Fibroblast of skin of abdomen (primary cell): ENCODE data around the gene SIPA1L2.

Source experiments
- DNase-seq: peaks from one replicate; pipeline ENCODE4 v3.0.0-alpha.2; 2013

Gene SIPA1L2

DNA sequence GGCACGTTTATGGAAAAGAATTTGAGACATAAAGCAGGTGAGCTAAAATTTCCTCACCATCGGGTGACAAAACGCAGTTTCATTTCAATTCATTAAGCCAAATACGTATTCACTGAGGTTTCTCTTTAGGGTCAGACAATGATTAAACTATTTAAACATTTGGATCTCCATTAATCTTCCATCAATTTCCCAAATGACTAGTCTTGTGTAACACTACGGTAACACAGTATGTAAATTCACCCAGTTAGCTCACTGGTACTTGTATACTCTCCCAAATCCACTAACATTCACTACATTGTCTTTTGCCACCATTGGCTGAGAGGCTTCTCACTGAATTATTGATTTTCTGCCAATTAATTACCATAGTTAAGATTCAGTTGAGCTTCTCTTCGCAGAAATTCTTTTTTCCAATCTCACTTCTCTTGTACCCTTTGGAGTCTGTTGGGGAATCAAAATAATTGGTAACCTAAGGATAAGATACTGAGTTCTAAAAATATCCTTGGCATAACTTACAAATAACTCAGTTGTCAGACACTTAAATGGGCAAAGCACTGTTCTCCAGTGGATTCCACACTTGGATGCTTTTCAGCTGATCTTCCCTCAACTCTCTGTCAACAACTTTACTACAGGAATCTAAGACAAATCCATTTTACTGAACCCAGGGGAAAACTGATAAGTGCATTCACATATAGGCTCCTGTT, 40.7 kb downstream of the SIPA1L2 start:
- DNase-seq = no peak

DNA sequence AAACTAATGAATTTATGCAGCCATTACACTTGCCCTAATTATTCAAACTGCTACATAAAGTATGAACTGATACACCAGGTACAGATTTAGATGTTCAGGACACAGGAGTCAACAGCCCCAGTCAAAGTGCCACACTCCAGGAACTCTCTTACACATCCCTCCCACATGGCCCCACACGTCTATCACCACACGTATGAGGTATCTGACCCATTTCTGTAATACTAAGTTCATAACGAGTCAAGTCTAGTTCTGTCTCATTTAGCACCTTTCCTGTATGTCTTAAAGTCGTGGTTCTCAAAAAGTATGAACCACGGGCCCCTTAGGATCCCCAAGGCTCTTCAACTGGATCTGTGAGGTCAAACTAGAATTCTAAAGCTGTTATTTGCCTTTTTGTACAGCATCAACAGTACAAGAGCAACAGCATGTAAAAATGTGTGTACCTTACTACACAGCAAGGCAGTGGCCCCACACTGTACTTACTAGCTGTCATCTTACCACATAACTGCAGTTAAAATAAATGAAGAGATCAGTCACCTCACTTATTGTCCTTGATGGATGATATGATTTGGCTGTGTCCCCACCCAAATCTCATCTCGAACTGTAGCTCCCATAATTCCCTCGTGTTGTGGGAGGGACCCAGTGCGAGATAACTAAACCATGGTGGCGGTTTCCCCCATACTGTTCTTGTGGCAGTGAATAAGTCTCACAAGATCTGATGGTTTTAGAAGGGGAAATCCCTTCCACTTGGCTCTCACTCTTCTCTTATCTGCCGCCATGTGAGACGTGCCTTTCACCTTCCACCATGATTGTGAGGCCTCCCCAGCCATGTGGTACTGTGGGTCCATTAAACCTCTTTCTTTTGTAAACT, 42.6 kb downstream of the SIPA1L2 start:
- no peak for DNase-seq

DNA sequence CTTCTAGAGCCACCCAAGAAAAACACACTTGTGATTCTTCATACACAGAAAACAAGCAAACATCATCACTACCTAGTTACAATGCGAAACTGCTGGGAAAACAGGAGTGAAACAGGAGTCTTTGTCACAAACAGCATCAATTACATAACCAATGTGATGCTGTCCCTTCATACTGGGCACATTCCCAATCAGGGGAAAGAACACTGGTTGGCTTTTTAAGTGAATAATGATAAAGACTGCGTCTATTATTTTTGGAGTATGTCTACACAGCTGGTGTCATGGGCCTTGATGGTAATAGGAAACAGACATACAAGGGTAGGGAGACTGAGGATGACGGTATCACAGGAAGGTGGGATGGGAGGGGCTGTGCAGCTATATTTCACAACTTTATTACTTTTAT, 43.3 kb downstream of the SIPA1L2 start:
- no peak for DNase-seq

DNA sequence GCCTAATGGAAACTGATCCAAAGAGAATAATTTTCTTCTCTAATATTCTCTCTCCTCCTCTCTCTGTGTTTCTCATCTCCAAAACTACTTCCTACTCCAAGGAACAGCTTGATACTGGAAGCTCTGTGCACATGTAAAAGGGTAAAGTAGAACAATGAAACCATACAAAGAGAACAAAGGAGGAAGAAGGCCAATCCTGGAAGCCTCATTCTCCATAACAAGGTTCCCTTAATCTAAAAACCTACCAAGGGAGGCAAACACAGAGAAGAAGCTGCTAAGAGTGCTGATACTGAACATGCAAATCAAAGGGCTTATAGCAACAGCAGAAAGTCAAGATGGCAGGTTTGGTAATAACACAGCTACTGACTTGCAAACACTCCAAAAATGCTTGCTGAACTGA, 44.4 kb downstream of the SIPA1L2 start:
- DNase-seq = no peak

DNA sequence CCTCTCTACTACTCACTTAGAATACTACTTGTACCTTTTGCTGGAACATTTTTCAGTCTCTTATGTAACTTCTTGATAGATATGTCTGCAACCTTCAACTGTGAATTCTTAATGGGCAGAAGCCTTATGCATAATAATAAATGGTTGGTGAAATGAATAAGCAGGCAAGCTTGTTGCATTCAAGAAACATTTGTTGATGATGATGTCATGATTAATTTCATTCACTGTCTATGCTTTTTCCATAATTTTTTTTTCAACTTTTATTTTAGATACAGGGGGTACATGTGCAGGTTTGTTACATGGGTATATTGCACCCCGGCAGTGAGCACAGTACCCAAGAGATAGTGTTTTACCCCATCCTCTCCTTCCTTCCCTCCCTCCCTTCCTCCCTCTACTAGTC, 48.0 kb downstream of the SIPA1L2 start:
- no peak for DNase-seq
